ENCODE measurements around the gene CNGA4.
A peak's percentile ranks its signal among the peaks of the same experiment; 100 is the strongest.
"Not testable (repeated sequence)": the region's sequence is repeated elsewhere in the genome, so short reads cannot be mapped to it uniquely, and the experiment has no call there.

CNGA4 gene

DNA sequence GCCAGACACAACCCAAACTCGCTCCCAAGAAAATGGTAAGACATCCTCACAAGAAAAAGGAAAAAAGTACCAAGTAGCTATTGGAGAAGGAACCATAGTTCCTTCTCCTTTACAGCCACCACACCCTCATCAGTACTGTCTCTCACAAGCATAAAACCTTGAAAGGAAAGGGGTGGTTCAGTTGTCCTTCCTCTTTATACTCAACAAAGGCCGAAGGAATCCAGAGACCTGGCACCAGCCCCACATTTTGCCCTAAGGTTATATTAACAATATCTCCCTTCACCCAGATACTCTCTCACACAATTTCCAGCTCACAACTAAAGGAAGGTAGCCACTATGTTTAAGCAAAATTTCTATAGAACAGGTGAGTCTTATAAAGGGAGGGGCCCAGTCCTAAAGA, 13.0 kb upstream of the CNGA4 start:
- no peak for DNase-seq

DNA sequence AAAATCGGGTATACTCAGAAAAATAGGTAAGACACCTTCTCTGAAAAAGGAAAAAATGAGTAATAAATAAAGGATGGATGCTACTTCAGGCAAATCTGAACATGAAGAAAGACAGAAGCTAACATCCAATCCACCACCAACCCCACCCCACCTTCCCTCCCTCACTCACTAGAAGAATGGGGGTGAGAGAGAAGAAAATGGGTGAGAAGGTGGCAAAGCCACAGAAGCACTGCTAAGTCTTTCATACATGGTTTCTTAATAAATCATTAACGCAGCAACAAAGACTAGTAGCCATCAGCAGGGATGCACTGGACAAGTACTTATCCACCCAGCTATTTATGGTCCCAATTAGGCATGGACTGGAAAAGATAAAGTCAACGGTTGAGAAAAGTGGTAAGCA, 10.4 kb upstream of the CNGA4 start:
- DNase-seq: no peak

DNA sequence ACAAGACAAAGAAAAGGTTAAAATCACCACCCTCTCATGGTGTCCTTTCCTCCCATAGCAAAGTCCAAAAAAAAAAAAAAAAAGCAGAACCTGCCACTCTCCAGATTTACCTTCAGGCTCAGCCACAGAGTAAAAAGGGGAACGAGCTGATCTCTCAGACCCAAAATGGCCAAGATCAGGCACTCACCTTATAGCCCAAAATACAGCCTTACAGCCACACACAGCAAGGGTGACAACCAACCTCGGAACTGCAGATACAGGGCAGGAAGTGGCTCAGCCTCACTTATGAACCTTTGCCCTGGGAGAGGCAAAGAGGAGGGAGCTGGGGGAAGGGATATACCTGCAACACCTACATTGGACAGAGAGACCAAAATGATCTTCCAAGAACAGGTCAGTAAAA, 9.0 kb upstream of the CNGA4 start:
- DNase-seq: no peak

DNA sequence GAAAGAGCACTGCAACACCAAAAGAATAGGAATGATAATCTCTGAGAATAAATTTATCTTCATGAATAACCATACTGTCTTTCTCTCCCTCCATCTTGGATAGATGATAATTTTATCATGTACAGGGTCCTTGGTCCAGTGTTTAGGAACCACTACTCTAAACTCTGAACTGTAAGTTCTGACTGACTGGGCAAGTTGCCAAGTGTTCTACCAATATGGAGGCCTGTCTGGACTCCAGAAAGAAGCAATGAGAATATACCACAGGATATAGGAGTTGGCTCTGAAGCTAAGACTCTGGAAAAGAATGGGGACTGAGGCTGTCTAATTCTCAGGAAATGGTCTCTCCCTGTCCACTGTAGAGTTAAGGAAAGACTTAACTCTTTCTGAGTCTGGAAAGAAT, 6.0 kb upstream of the CNGA4 start:
- no peak for DNase-seq

DNA sequence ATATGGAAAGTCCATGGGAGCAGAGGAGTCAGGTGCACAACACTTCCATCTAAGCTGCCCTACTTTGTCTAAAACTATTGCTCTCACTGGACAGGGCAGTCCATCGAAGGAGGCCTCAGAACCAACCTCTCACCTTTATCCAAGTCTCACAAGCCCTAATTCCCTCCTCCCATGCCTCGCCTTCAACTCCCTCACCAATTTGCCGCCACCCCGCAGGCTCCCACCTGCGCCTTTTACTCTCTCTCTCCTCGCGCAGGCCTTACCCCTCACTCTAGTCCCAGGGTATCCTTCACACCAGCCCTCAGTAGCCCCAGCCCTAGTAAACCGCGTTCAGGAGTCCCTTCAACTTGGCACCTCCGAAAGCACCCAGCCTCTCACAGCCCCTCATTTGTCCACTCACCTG, 4.9 kb upstream of the CNGA4 start:
- DNase-seq: no peak

DNA sequence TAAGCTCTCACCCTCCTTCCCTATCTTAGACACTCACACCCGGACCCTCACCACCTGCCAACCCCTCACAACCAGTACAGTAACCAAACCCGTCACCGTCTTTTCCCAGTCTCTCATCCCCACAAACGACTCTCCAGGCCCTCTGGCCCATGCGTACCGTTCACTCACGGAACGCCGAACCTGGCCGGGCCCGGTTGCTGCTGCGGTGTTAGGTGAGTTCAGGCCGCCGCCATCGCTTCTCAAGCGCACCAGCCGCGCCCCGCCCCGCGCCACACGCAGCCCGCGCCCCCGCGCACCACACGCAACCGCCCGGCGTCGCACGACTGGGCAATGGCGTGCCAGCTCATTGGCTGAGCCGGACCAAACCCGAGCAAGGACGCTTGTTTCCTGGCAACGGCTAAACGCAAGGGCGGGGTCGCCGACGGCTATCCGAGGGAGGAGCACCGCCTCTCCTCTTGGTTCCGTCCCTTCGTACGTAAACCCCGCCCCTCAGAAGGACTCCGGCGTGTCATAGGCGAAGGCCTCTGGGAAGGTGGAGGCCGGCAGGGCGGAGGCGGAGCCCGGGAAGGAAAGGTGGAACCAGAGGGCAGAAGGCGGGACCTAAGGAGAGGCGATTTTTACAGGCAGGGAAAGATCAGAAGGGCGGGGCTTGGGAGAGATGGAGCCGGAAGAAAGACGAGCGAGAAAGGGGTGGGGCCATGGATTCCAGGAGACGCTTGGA, 4.3 kb upstream of the CNGA4 start, which contains the start of gene FHIP1B:
Gene FHIP1B, minus strand, starts transcription at position 250 of the 721 bp plus-strand sequence. CDS start 10,120 bp downstream, outside the sequence.
- peak; percentile 100 for DNase-seq

DNA sequence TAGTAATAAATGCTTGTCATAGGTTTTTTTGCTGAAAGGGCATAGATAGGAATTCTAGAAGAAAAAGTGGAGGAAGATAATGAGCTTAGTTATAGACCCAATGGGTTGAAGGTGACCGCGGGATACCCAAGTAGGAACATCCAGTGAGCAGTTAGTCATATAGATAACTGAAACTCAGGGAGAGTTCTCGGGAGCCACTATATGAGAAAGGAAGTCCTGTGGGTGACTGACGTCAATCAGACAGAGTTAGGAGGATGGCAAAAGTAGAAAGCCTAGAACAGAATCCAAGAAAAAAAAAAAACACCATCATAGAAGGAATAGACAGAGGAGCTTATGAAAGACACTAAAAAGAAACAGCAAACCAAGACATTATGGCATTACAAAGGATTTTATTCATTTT, 1.6 kb upstream of the CNGA4 start:
- no peak for DNase-seq

DNA sequence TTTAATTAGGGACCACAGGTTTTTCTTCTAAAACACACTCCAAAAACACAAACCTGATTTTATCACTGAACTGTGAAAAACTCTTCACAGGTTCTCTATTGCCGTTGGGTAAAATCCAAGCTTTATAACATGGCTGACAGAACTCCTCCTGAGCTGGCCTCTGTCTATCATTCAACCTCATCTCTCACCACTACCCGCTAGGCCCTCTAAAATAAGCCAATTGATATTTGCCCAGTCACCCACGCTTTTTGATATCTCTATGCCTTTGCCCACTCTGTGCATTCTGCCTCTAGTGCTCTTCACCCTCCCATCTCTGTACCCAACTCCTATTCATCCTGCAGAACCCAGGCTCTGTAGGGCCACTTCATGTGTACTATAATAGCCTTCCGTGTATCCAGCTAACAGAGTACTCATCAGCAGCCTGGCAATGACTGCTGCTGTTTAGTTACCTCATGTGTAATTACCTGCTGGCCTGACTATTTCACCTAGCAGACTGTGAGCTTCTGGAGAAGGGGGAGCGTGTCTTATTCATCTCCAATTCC, 1.1 kb upstream of the CNGA4 start:
- no peak for DNase-seq

DNA sequence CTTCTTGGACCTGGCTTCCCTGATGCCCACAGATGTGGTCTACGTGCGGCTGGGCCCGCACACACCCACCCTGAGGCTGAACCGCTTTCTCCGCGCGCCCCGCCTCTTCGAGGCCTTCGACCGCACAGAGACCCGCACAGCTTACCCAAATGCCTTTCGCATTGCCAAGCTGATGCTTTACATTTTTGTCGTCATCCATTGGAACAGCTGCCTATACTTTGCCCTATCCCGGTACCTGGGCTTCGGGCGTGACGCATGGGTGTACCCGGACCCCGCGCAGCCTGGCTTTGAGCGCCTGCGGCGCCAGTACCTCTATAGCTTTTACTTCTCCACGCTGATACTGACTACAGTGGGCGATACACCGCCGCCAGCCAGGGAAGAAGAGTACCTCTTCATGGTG, 1.2 kb downstream of the CNGA4 start:
- DNase-seq: no peak

DNA sequence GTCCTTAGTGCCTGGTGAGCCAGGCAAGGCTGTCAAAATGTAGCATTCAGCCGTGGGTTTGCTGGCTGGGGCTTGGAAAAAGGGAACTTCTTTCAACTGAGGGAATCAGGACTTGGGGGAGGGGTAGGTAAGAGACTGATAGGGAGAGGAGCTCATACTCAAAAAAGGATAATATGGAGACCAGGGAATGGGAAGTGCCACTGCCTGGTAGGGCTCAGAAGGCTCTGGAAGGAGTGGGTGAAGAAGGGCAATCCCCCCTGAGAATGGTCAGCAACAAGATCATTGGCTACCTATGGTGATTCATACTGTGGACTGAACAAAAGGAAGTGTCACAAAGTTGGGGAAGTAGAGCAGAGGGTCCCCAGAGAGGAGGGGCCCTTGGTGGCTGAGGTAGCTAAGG, 1.9 kb downstream of the CNGA4 start:
- DNase-seq: no peak

DNA sequence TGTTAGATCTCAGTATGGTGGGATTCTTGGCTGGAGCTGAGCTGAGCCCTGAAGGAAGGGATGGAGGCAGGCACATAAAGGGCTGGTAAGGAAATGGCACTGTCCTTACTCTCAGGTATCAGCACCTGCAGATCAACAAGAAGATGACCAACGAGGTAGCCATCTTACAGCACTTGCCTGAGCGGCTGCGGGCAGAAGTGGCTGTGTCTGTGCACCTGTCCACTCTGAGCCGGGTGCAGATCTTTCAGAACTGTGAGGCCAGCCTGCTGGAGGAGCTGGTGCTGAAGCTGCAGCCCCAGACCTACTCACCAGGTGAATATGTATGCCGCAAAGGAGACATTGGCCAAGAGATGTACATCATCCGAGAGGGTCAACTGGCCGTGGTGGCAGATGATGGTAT, 2.4 kb downstream of the CNGA4 start:
- no peak for DNase-seq

DNA sequence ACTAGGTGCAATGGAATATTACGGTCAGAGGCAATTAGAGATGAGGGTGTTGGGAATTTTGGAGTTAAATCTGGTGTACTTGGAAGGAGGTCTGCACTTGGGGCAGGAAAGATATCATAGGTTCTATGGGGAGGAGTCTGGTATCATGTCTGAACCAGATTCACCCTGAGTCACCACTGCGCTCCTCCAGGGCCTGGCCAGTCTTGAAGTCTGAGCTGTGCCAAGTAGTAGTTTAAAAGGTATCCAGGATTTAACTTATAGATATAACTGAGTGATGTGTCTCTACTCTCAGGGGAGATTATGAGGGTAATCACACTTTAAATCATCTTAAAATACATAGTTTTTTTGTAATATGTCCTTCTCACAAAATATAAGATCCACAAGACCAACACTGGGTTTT, 6.6 kb downstream of the CNGA4 start:
- DNase-seq: no peak

DNA sequence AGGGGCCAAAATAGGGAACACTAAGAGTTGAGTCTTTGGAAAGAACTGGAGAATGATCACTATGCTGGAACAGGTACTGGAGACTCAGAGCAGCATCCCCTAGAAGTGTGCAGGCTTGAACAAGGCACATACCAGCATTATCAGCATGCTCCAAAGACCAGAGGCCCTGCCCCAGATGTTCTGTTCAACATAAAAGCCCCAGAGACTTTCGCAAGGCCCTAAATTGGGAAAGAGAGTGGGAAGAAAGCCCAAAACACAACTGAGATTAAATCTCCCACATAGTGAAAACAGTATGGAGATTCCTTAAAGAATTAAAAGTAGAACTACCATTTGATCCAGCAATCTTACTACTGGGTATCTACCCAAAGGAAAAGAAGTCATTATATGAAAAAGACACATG, 9.4 kb downstream of the CNGA4 start:
- no peak for DNase-seq

DNA sequence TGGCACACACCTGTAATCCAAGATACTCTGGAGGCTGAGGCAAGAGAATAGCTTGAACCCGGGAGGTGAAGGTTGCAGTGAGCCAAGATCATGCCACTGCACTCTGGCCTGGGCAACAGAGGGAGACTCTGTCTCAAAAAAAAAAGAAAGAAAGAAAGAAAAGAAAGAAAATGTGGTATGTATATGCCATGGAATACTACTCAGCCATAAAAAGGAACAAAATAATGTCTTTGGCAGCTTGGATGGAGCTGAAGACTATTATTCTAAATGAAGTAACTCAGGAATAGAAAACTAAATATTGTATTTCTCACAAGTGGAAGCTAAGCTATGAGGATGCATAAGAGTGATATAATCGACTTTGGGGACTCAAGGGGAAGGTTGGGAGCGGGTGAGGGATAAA, 10.0 kb downstream of the CNGA4 start:
- not testable (repeated sequence) for DNase-seq

DNA sequence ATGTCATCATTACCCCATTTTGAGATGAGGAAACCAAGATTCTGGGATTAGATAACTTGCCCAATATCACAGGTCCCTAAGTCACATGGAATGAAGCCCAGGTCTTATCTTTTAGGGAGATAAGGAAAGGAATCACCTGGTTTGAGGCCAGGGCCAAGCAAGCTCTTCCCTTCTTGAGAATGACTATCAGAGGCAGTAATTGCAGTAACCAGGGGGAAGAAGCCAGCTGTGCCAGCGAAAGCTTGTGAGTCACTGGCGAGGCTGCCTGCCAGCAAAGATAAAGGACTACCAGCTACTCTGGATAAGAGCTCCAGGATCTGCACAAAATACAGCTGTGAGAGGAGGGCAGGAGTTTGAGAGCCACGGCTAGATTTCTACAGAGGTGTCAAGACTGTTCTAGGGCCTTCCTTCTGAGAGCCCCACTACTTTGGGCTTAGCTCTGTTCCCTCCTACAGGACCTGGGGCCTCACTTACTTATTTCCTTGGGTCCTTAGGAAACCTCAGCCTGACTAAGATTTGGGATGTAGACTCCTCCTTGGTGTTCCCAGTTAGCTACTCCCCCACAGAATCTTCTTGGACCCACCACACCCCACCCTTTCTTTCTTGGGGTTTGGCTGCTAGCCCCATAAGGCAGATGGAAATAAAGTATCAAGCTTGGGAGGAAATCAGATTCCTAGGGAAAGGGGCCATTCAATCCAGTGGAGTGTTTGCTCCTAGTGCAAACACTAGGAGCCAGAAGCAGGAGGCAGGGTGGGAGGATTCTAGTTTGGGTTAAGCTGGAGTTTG, 11.1 kb downstream of the CNGA4 start:
- no peak for DNase-seq

DNA sequence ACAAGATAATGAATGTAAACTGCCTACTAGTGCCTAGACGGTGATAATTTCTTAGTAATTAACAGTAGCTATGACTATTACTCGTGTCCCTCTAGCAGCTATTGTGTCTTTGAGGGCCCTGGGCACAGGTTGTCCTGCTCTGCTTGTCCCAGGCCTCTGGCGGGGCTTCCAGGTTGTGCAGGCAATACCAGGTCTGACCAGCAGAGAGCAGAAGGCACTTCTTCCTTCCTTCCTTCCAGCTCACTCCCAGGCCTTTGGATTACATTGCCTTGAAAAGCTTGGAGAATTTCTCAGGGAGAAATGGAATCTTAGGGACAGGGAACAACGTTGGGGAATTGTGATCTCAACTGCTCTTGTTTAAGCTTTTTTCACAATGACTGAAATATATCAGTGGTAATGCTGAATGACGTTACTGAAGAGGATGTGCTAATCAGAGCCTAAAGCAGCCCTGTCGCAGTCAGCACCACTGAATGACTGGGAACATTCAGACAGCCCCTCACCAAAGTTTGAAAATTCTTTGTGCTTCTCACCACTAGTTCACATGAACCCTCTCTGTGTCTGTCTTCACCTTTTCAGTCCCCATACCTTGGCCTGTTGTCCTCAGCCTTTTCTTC, 12.3 kb downstream of the CNGA4 start:
- DNase-seq: no peak

DNA sequence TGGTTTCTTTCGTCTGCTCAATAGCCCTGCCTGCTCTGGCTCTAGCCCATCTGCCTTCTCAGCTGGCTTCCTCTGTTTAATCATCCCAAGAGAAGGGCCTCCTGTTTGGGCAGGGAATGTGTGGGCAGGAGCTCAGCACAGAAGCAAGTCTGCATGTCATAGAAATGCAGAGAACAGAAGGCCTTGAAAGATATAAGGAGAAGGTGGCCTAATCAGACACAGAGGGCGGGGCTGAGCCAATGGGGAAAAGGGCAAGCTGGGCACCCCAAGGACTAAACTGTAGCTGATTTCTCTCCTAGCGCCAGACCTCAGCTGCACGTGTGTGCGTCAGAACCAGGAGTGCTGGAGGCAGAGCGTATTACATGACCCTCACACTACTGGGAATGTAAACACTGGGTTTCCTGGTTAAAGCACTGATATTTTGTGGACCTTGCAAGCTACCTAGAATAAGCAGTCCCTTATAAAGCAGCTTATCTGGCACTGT, 13.1 kb downstream of the CNGA4 start:
- DNase-seq: no peak

DNA sequence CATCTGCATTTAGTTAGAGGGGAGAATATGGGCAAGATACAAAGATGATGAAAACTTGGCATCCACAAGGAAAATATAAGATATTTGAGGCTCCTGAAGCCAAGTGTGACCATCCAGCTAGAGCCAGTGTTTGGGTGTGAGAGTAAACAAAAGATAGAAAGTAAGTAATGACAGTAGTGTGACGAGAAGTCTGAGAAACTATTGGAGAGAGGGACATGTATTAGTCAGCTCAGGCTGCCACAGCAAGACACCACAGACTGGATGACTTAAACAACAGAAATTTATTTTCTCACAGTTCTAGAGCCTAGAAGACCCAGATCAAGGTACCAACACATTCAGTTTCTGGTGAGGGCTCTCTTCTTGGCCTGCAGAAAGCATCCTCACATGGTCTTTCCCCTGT, 14.3 kb downstream of the CNGA4 start:
- DNase-seq: no peak

DNA sequence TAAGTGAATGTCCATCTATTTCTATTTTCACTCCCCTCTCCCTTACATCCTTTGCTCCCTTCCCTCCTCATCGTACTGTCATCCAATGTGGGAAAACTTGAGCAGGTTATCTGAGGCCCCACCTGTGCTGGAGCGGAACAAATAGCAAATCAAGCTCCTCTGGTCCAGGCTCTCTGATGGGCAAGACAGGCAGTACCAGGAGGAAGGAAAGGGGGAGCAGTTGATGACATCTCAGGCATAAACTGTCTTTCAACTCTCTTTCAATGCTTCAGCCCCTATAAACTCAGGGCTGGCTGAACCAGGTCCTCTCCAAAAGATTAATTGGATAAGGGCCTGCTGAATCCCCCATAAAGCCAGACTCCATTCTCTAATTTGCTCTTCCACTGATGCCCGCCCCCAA, 19.3 kb downstream of the CNGA4 start:
- DNase-seq: no peak

DNA sequence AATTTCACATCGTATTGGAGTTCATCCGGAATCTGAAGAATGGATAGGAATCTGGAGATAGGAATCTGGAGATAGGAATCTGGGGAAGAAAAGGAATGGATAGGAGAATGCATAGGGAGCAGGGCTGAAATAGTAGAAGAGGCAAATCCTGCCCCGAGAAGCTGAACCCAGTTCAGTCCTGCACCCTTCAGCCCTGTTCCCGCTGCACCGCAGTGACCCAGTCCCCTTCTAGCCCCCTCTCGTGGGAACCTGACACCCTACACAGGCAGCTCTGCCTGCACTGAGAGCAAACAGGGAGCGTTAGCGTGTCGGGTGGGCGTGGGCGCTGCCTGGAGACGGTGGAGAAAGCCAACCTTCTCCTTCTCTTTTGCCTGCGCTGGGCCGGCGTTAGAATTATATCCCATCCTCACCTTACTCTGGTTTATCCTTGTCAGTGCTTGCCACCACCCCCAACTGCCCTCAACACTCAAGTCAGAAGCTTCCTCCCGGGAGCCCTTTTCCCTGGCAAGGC, 19.7 kb downstream of the CNGA4 start:
- DNase-seq: no peak

DNA sequence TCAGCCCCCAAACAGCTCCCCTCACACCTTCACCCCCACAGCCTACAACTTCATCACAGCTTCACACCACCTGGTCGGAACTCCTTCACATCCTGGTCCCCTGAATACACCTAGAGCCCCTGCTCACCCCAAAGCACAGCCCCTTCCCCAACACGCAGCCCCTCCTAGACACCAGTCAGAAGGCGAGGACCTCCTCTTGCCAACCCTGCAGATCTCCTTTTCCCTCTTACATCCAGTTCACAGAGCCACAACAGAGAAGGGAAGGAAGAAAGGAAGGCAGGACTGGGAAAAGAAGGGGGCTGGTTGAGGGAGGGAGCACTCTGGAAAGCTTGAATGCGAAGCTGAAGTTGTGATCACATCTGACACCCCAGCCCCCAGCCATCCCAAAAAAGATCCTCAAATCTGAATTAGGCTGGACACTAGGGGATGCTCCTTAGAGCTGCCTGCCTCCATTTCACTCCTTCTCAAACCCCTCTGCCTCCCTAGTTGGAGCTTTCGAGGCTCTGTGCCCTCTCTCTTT, 21.4 kb downstream of the CNGA4 start:
- DNase-seq: no peak

DNA sequence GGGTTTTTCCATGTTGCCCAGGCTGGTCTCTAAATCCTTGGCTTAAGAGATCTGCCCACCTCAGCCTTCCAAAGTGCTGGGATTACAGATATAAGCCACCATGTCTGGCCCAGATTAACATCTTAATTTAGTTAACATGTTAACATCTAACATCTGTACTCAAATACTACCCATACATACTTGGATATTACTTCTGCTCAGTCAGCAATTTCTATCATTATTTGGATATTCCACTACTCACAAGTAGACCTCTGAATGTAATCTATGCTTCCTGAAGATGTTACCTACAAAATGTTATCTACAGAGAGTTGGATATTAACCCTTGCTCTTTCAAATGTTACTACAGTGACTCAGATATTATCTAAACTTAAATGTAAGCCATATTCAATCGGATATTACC, 24.8 kb downstream of the CNGA4 start:
- no peak for DNase-seq

DNA sequence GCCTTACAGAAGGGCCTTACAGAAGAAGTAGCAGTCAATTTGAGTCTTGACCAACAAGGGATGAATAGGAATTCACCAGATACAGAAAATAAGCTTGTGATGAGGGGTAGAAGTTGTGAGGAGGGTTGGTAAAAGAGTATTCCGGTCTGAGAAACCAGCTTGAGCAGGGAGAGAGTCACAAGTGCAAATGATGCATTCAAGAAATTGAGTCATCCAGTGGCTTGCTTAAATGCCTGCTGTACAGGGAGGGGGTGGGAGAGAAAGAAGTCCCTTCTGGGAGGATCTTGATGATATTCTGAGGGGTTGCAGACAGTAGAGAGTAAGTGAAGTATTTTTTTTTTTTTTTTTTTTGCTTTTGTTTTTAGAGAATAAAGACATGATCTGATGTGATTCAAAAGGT, 29.9 kb downstream of the CNGA4 start:
- DNase-seq: no peak
